ENCODE data around the gene ZSCAN20.

Gene ZSCAN20

DNA sequence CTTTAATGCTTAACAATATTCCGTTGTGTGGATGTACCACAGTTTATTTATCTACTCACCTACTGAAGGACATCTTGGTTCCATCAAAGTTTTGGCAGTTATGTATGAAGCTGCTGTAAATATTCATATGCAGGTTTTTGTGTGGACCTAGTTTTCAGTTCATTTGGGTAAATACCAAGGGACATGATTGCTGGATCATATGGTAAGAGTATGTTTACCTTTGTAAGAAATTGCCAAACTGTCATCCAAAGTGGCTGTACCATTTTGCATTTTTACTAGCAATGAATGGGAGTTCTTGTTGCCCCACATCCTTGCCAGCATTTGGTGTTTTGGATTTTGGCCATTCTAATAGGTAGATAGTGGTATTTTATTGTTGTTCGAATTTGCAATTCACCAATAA lies 10.0 kb downstream of the ZSCAN20 start:
- H3K9me3 ChIP-seq (replicated peaks in 1 of 2; ENCODE audit: control insufficient read depth in 2 of 2, insufficient read depth in 1 of 2, low read depth in 1 of 2, low read length in 2 of 2) = peaks cover 0 to 8% of the 10 kb centered on the region in 2 donors
- no peak overlapping the region for H3K4me3 ChIP-seq (ENCODE audit: low read length in 2 of 2)

GRCh38 chr1:33488624-33489023 lies 16.2 kb downstream of the ZSCAN20 start:
- no peak overlapping the region for H3K4ac ChIP-seq (ENCODE audit: low read length)
- WGBS, 2 donors (ENCODE audit: extremely low coverage in 2 of 2, insufficient read length in 2 of 2, insufficient replicate concordance in 1 of 2) = no CpG with 5 or more reads among the region's 2 CpGs

More for the DNA sequence above, 10.0 kb downstream of the ZSCAN20 start:
- H3K27me3 ChIP-seq (ENCODE audit: control insufficient read depth in 3 of 3, insufficient read depth in 3 of 3, low read depth in 1 of 3, low read length in 3 of 3) = no peaks in the 10 kb centered on the region
- H2AK5ac ChIP-seq (ENCODE audit: low read depth, low read length) = no peak overlapping the region
- H3K14ac ChIP-seq (ENCODE audit: low read length) = no peak overlapping the region
- peaks cover 6 to 66% of the 10 kb centered on the region in 2 donors for H3K36me3 ChIP-seq (replicated peaks in 1 of 2; ENCODE audit: control insufficient read depth in 2 of 2, insufficient read depth in 2 of 2, low read length in 2 of 2)
- H3K27ac ChIP-seq (replicated peaks; ENCODE audit: low read length) = no peak overlapping the region
- H3K4ac ChIP-seq (ENCODE audit: low read length) = no peak overlapping the region
- WGBS, 2 donors (ENCODE audit: extremely low coverage in 2 of 2, insufficient read length in 2 of 2, insufficient replicate concordance in 1 of 2) = no CpG with 5 or more reads among the region's 2 CpGs
- H4K8ac ChIP-seq (ENCODE audit: low read depth, low read length) = no peak overlapping the region
- DNase-seq (ENCODE audit: low spot score) = no peak
- no peaks in the 10 kb centered on the region for H3K79me1 ChIP-seq (ENCODE audit: low read depth, low read length)
- no peak overlapping the region for H4K91ac ChIP-seq (ENCODE audit: low read depth, low read length, poor library complexity)
- no peak overlapping the region for H3K23ac ChIP-seq (ENCODE audit: low read depth, low read length, poor library complexity)
- no peak overlapping the region for H3K9ac ChIP-seq (ENCODE audit: low read depth, low read length, poor library complexity)
- no peaks in the 10 kb centered on the region for H3K4me1 ChIP-seq (ENCODE audit: control insufficient read depth in 2 of 2, insufficient read depth in 1 of 2, low read depth in 1 of 2, low read length in 2 of 2)
- H2BK5ac ChIP-seq (ENCODE audit: low read length) = no peak overlapping the region
- H2AFZ ChIP-seq (ENCODE audit: low read length) = no peak overlapping the region
- H2BK15ac ChIP-seq (ENCODE audit: low read length) = no peak overlapping the region
- no peak overlapping the region for H2BK120ac ChIP-seq (ENCODE audit: low read depth, low read length)
- H3K4me2 ChIP-seq (ENCODE audit: insufficient read depth, low read length, poor library complexity, severe bottlenecking) = no peak overlapping the region
- H3K18ac ChIP-seq (ENCODE audit: low read length) = no peak overlapping the region
- no peak overlapping the region for H2BK12ac ChIP-seq (ENCODE audit: low read length)

DNA sequence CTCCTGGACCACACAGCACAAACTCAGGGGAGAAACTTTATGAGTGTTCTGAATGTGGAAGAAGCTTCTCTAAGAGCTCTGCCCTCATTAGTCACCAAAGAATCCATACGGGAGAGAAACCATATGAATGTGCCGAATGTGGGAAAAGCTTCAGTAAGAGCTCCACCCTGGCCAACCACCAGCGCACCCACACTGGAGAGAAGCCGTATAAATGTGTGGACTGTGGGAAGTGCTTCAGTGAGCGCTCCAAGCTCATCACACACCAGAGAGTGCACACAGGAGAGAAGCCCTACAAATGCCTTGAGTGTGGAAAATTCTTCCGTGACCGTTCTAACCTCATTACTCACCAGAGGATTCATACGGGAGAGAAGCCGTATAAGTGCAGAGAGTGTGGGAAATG lies 22.5 kb downstream of the ZSCAN20 start:
- no peak overlapping the region for H3K9ac ChIP-seq (ENCODE audit: low read depth, low read length, poor library complexity)
- H3K79me1 ChIP-seq (ENCODE audit: low read depth, low read length) = no peaks in the 10 kb centered on the region
- H2BK120ac ChIP-seq (ENCODE audit: low read depth, low read length) = no peak overlapping the region
- H2BK12ac ChIP-seq (ENCODE audit: low read length) = no peak overlapping the region
- H3K36me3 ChIP-seq (replicated peaks in 1 of 2; ENCODE audit: control insufficient read depth in 2 of 2, insufficient read depth in 2 of 2, low read length in 2 of 2) = peaks cover 38 to 65% of the 10 kb centered on the region in 2 donors
- no peaks in the 10 kb centered on the region for H3K4me1 ChIP-seq (ENCODE audit: control insufficient read depth in 2 of 2, insufficient read depth in 1 of 2, low read depth in 1 of 2, low read length in 2 of 2)
- H3K23ac ChIP-seq (ENCODE audit: low read depth, low read length, poor library complexity) = no peak overlapping the region
- H4K91ac ChIP-seq (ENCODE audit: low read depth, low read length, poor library complexity) = no peak overlapping the region
- H2BK5ac ChIP-seq (ENCODE audit: low read length) = no peak overlapping the region
- H3K27ac ChIP-seq (replicated peaks; ENCODE audit: low read length) = no peak overlapping the region
- H3K27me3 ChIP-seq (ENCODE audit: control insufficient read depth in 3 of 3, insufficient read depth in 3 of 3, low read depth in 1 of 3, low read length in 3 of 3) = no peaks in the 10 kb centered on the region
- DNase-seq (ENCODE audit: low spot score) = no peak
- WGBS, 2 donors (ENCODE audit: extremely low coverage in 2 of 2, insufficient read length in 2 of 2, insufficient replicate concordance in 1 of 2) = no CpG with 5 or more reads among the region's 9 CpGs
- no peak overlapping the region for H2BK15ac ChIP-seq (ENCODE audit: low read length)
- no peak overlapping the region for H3K14ac ChIP-seq (ENCODE audit: low read length)
- no peak overlapping the region for H2AFZ ChIP-seq (ENCODE audit: low read length)
- H3K9me3 ChIP-seq (replicated peaks in 1 of 2; ENCODE audit: control insufficient read depth in 2 of 2, insufficient read depth in 1 of 2, low read depth in 1 of 2, low read length in 2 of 2) = peaks cover 46 to 53% of the 10 kb centered on the region in 2 donors
- no peak overlapping the region for H4K8ac ChIP-seq (ENCODE audit: low read depth, low read length)
- H3K4me3 ChIP-seq (ENCODE audit: low read length in 2 of 2) = no peak overlapping the region
- H3K4ac ChIP-seq (ENCODE audit: low read length) = no peak overlapping the region
- H3K4me2 ChIP-seq (ENCODE audit: insufficient read depth, low read length, poor library complexity, severe bottlenecking) = no peak overlapping the region
- H3K18ac ChIP-seq (ENCODE audit: low read length) = no peak overlapping the region
- H2AK5ac ChIP-seq (ENCODE audit: low read depth, low read length) = no peak overlapping the region

More at GRCh38 chr1:33488624-33489023, 16.2 kb downstream of the ZSCAN20 start:
- Histone ChIP-seq H3K79me1 (ENCODE audit: low read depth, low read length) (no peaks in the 10 kb centered on the region), H3K23ac (ENCODE audit: low read depth, low read length, poor library complexity) (no peak overlapping the region), H3K36me3 (replicated peaks in 1 of 2; ENCODE audit: control insufficient read depth in 2 of 2, insufficient read depth in 2 of 2, low read length in 2 of 2) (peaks cover 33 to 76% of the 10 kb centered on the region in 2 donors), H2BK120ac (ENCODE audit: low read depth, low read length) (no peak overlapping the region), H2BK15ac (ENCODE audit: low read length) (no peak overlapping the region), H2AFZ (ENCODE audit: low read length) (no peak overlapping the region), H3K27me3 (ENCODE audit: control insufficient read depth in 3 of 3, insufficient read depth in 3 of 3, low read depth in 1 of 3, low read length in 3 of 3) (no peaks in the 10 kb centered on the region), H4K91ac (ENCODE audit: low read depth, low read length, poor library complexity) (no peak overlapping the region), H3K9ac (ENCODE audit: low read depth, low read length, poor library complexity) (no peak overlapping the region), H3K27ac (replicated peaks; ENCODE audit: low read length) (no peak overlapping the region), H2BK5ac (ENCODE audit: low read length) (no peak overlapping the region), H3K4me3 (ENCODE audit: low read length in 2 of 2) (no peak overlapping the region), H3K4me2 (ENCODE audit: insufficient read depth, low read length, poor library complexity, severe bottlenecking) (no peak overlapping the region), H3K4me1 (ENCODE audit: control insufficient read depth in 2 of 2, insufficient read depth in 1 of 2, low read depth in 1 of 2, low read length in 2 of 2) (no peaks in the 10 kb centered on the region), H3K18ac (ENCODE audit: low read length) (no peak overlapping the region), H2BK12ac (ENCODE audit: low read length) (no peak overlapping the region), H4K8ac (ENCODE audit: low read depth, low read length) (no peak overlapping the region), H3K9me3 (replicated peaks in 1 of 2; ENCODE audit: control insufficient read depth in 2 of 2, insufficient read depth in 1 of 2, low read depth in 1 of 2, low read length in 2 of 2) (peaks cover 11 to 28% of the 10 kb centered on the region in 2 donors), H3K14ac (ENCODE audit: low read length) (no peak overlapping the region), H2AK5ac (ENCODE audit: low read depth, low read length) (no peak overlapping the region)
- no peak for DNase-seq (ENCODE audit: low spot score)

DNA sequence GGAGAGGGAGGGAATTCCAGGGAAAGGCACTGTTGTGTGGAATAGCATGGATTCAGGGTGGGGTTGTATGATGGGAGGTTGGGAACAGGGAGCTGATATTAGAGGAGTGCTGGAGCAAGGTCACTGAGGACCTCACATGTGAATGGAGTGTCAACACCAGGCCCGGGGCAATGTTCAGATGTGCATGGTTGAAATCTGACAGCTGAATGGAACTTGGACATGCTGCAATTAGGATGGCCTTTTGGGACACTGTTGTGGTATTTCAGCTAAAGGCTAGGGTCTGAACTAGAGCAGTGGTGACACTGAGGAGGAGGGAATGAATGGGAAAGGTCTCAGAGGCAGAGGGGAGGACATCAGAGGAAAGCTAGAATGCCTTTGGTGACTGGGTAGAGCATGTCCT lies 25.0 kb downstream of the ZSCAN20 start:
- Histone ChIP-seq H2BK12ac (ENCODE audit: low read length) (no peak overlapping the region), H2AFZ (ENCODE audit: low read length) (no peak overlapping the region), H3K27ac (replicated peaks; ENCODE audit: low read length) (no peak overlapping the region), H3K23ac (ENCODE audit: low read depth, low read length, poor library complexity) (no peak overlapping the region), H3K18ac (ENCODE audit: low read length) (no peak overlapping the region), H3K14ac (ENCODE audit: low read length) (no peak overlapping the region), H3K4ac (ENCODE audit: low read length) (no peak overlapping the region), H3K36me3 (replicated peaks in 1 of 2; ENCODE audit: control insufficient read depth in 2 of 2, insufficient read depth in 2 of 2, low read length in 2 of 2) (peaks cover 23 to 42% of the 10 kb centered on the region in 2 donors), H3K79me1 (ENCODE audit: low read depth, low read length) (no peaks in the 10 kb centered on the region), H3K9ac (ENCODE audit: low read depth, low read length, poor library complexity) (no peak overlapping the region), H4K91ac (ENCODE audit: low read depth, low read length, poor library complexity) (no peak overlapping the region), H3K9me3 (replicated peaks in 1 of 2; ENCODE audit: control insufficient read depth in 2 of 2, insufficient read depth in 1 of 2, low read depth in 1 of 2, low read length in 2 of 2) (peaks cover 42 to 43% of the 10 kb centered on the region in 2 donors), H4K8ac (ENCODE audit: low read depth, low read length) (no peak overlapping the region), H3K27me3 (ENCODE audit: control insufficient read depth in 3 of 3, insufficient read depth in 3 of 3, low read depth in 1 of 3, low read length in 3 of 3) (no peaks in the 10 kb centered on the region), H2BK5ac (ENCODE audit: low read length) (no peak overlapping the region), H2BK15ac (ENCODE audit: low read length) (no peak overlapping the region), H3K4me2 (ENCODE audit: insufficient read depth, low read length, poor library complexity, severe bottlenecking) (no peak overlapping the region), H3K4me1 (ENCODE audit: control insufficient read depth in 2 of 2, insufficient read depth in 1 of 2, low read depth in 1 of 2, low read length in 2 of 2) (no peaks in the 10 kb centered on the region), H2BK120ac (ENCODE audit: low read depth, low read length) (no peak overlapping the region), H2AK5ac (ENCODE audit: low read depth, low read length) (no peak overlapping the region), H3K4me3 (ENCODE audit: low read length in 2 of 2) (no peak overlapping the region)
- WGBS, 2 donors (ENCODE audit: extremely low coverage in 2 of 2, insufficient read length in 2 of 2, insufficient replicate concordance in 1 of 2) = no CpG with 5 or more reads among the region's 1 CpG
- DNase-seq (ENCODE audit: low spot score) = no peak
